Epidermal melanocyte (primary cell): ENCODE data around the gene TGM1.
"Not testable (repeated sequence)": the region's sequence is repeated elsewhere in the genome, so short reads cannot be mapped to it uniquely, and the experiment has no call there.

Experiments used
- DNase-seq: peaks from one replicate; pipeline ENCODE4 v3.0.0; 2011; ENCODE audit warnings: low spot score; ENCODE audit not compliant: insufficient read length

Gene TGM1

GRCh38 chr14:24254630-24255392 is 8.2 kb downstream of the TGM1 start:
- DNase-seq: no peak

GRCh38 chr14:24253936-24254335 is 9.0 kb downstream of the TGM1 start:
- DNase-seq: no peak

- DNase-seq: no peak
Observed at GRCh38 chr14:24252289-24253124, 10.5 kb downstream of the TGM1 start.

GRCh38 chr14:24251880-24252288 is 11.1 kb downstream of the TGM1 start:
- DNase-seq: no peak

- DNase-seq: no peak
Observed at GRCh38 chr14:24250354-24250753, 12.6 kb downstream of the TGM1 start.

- DNase-seq: no peak
Observed at GRCh38 chr14:24249230-24250021, 13.6 kb downstream of the TGM1 start.

GRCh38 chr14:24247422-24247821 is 15.6 kb downstream of the TGM1 start:
- no peak for DNase-seq

GRCh38 chr14:24246765-24247212 is 16.2 kb downstream of the TGM1 start:
- DNase-seq: no peak

- not testable (repeated sequence) for DNase-seq
Observed at GRCh38 chr14:24245350-24245749, 17.6 kb downstream of the TGM1 start.

GRCh38 chr14:24243336-24243836 is 19.6 kb downstream of the TGM1 start:
- no peak for DNase-seq

- peak; percentile 96 for DNase-seq
Observed at GRCh38 chr14:24241829-24242443, 21.0 kb downstream of the TGM1 start.

GRCh38 chr14:24240110-24240918 is 22.7 kb downstream of the TGM1 start:
- DNase-seq: no peak

- DNase-seq: no peak
Observed at GRCh38 chr14:24238527-24239037, 24.4 kb downstream of the TGM1 start.

GRCh38 chr14:24238123-24238522 is 24.9 kb downstream of the TGM1 start:
- DNase-seq: no peak

- no peak for DNase-seq
Observed at GRCh38 chr14:24237463-24237955, 25.5 kb downstream of the TGM1 start.

GRCh38 chr14:24236689-24237462 is 26.1 kb downstream of the TGM1 start:
- no peak for DNase-seq

GRCh38 chr14:24235804-24236688 is 26.9 kb downstream of the TGM1 start:
- no peak for DNase-seq
